Spleen (tissue), 7 donors: ENCODE measurements around the gene PLCH2.

ENCODE experiments used
- CTCF ChIP-seq, 11 experiments: fragments of 200-600 bp in 7 of 11; fragments of 450-650 bp in 4 of 11; sonication (generic) in 4 of 11; IDR thresholded peaks in 8 of 11; conservative IDR thresholded peaks in 3 of 11; 1 replicate in 7 of 11; 2 replicates in 4 of 11; pipeline versions ENCODE4 v1.4.0 to v1.8.0; 2016 to 2021; ENCODE audit warnings: antibody characterized with exemption in 11 of 11, inconsistent platforms in 4 of 11, mild to moderate bottlenecking in 1 of 11
- POLR2AphosphoS5 ChIP-seq, 3 donors: sonication (generic); formaldehyde crosslinking; IDR thresholded peaks; one replicate each; pipeline ENCODE4 v1.5.1; 2017; ENCODE audit warnings: antibody characterized with exemption in 3 of 3
- donor health status: DM: no; HTN: no; CAD: no; lungs with moderate emphysema.
- donor health status: DM: no; HTN: no; CAD: no.
- donor health status: DM: no; HTN: no; CAD: no.

DNA sequence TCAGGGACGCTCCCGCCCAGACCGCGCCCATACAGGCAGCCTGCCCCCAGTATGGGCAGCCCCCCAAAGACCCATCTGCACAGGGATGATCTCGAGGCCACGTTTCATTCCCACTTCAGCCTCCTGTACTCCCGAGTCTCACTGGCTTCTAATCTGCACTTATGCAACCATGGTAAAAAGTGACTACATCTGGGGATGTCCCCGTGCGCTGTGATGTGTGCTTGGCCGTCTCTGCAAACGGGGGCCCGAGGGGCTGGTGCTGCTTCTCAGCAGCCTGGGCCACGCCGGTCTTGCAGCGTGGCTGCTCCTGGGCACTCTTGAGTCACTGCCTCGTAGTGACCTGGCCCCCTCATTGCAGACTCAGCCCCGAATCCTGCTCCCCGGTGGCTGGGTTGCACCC lies 17.4 kb upstream of the PLCH2 start:
- TF ChIP-seq CTCF (IDR thresholded peaks at IDR 0.05 in 8 of 11, conservative IDR thresholded peaks at IDR 0.05 in 3 of 11) (no peak), POLR2AphosphoS5 (IDR thresholded peaks at IDR 0.05) (no peak)
